ENCODE results near the gene CGB7. TPM values are rescaled to one million over a fixed set of nuclear protein-coding genes. Genes with fewer than 3 reads are reported as not detected.
A peak's percentile ranks its signal among the peaks of the same experiment; 100 is the strongest.

Gene CGB7
- under 1 TPM in 1 of 4 donors, not detected in 3; 0.20 TPM for total RNA-seq

- no peaks in the 10 kb centered on the region for H3K36me3 ChIP-seq
- no peaks in the 10 kb centered on the region for H3K9me3 ChIP-seq
- intact Hi-C loops (cut with DNase I; ENCODE audit: low total_unique reads) (no loop called here), in situ Hi-C loops (cut with MboI; ENCODE audit: low pct_ligation_motif_present in 1 of 4, low pct_unique_long_range_greater_than_20kb in 1 of 4, low sequenced_read_pairs in 3 of 4) (no loop called here)
- H3K4me1 ChIP-seq, result peaks cover 9 to 25% (median 18%) of the 10 kb centered on the region in 4 donors
- 13% methylated on average over 32 of the region's 38 CpGs; no CpG with 5 or more reads in 1 of the 2 donors for WGBS, 2 donors (ENCODE audit: low coverage in 1 of 2)
- H3K27me3 ChIP-seq, result peaks cover 65% of the 10 kb centered on the region
- TF ChIP-seq EP300 (IDR thresholded peaks at IDR 0.05; ENCODE audit: low read depth) (no peak), POLR2AphosphoS5 (IDR thresholded peaks at IDR 0.05) (no peak), POLR2A (IDR thresholded peaks at IDR 0.05) (no peak)
- TF ChIP-seq, protein P1, sequence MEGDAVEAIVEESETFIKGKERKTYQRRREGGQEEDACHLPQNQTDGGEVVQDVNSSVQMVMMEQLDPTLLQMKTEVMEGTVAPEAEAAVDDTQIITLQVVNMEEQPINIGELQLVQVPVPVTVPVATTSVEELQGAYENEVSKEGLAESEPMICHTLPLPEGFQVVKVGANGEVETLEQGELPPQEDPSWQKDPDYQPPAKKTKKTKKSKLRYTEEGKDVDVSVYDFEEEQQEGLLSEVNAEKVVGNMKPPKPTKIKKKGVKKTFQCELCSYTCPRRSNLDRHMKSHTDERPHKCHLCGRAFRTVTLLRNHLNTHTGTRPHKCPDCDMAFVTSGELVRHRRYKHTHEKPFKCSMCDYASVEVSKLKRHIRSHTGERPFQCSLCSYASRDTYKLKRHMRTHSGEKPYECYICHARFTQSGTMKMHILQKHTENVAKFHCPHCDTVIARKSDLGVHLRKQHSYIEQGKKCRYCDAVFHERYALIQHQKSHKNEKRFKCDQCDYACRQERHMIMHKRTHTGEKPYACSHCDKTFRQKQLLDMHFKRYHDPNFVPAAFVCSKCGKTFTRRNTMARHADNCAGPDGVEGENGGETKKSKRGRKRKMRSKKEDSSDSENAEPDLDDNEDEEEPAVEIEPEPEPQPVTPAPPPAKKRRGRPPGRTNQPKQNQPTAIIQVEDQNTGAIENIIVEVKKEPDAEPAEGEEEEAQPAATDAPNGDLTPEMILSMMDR (IDR thresholded peaks at IDR 0.05), result no peak
- peak within 1 kb of the TSS; percentile 9 to 52 (median 38) for H3K4me3 ChIP-seq
- DNase-seq, result peak; percentile 79
- H3K27ac ChIP-seq, result no peak within 1 kb of the TSS
Observed at GRCh38 chr19:49057636-49058234, at the start of gene CGB7. Gene CGB7, minus strand, starts transcription at chr19:49057749. Its CDS starts 2,374 bp downstream, at chr19:49055375.

DNA sequence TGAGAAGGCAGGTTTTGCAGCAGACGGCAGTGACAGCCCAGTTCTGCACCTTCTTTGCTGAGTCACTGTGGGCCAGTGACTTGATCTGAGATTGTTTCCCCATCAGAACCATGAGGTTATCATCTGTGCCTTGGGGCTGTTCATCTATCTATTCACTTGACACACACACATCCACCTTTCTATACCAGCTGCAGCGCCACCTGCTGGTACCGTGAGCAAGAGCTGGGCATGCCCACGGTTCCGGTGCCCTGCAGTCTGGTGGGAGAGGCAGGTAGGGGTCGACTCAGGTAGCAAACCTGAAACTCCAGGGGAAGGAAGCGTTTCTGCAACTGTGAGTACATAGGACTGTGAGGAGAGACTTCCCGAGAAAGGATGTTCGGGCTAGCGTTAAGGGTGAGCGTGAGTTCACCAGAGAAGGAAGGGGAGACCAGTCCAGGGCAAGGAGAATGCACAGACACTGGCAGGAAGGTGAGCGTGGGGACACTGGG is 49.1 kb upstream of the CGB7 start:
- DNase-seq, result peak; percentile 61
- Histone ChIP-seq H3K27me3 (no peaks in the 10 kb centered on the region), H3K27ac (no peak overlapping the region), H3K36me3 (peaks cover 0 to 48% (median 15%) of the 10 kb centered on the region in 4 donors), H3K9me3 (no peaks in the 10 kb centered on the region), H3K4me1 (peaks cover 0 to 4% (median 0%) of the 10 kb centered on the region in 4 donors), H3K4me3 (no peak overlapping the region)
- in situ Hi-C loops (cut with MboI; ENCODE audit: low pct_ligation_motif_present in 1 of 4, low pct_unique_long_range_greater_than_20kb in 1 of 4, low sequenced_read_pairs in 3 of 4) (no loop called here), intact Hi-C loops (cut with DNase I; ENCODE audit: low total_unique reads) (no loop called here)
- 40 to 62% methylated on average over 1 to 12 of the region's 12 CpGs for WGBS, 2 donors (ENCODE audit: low coverage in 1 of 2)
- TF ChIP-seq EP300 (IDR thresholded peaks at IDR 0.05; ENCODE audit: low read depth), result no peak
- TF ChIP-seq POLR2A (IDR thresholded peaks at IDR 0.05), result no peak
- TF ChIP-seq POLR2AphosphoS5 (IDR thresholded peaks at IDR 0.05), result no peak
- TF ChIP-seq, protein P1 (IDR thresholded peaks at IDR 0.05), result peak; percentile 71 to 82 (median 76)

GRCh38 chr19:49104229-49104864 is 46.8 kb upstream of the CGB7 start:
- in situ Hi-C loops (cut with MboI; ENCODE audit: low pct_ligation_motif_present in 1 of 4, low pct_unique_long_range_greater_than_20kb in 1 of 4, low sequenced_read_pairs in 3 of 4), result no loop called here
- H3K27me3 ChIP-seq, result no peaks in the 10 kb centered on the region
- no peaks in the 10 kb centered on the region for H3K9me3 ChIP-seq
- intact Hi-C loops (cut with DNase I; ENCODE audit: low total_unique reads), result no loop called here
- peaks cover 0 to 66% (median 22%) of the 10 kb centered on the region in 4 donors for H3K36me3 ChIP-seq
- H3K4me1 ChIP-seq, result no peaks in the 10 kb centered on the region
- TF ChIP-seq POLR2AphosphoS5 (IDR thresholded peaks at IDR 0.05) (no peak), EP300 (IDR thresholded peaks at IDR 0.05; ENCODE audit: low read depth) (no peak), POLR2A (IDR thresholded peaks at IDR 0.05) (no peak)
- TF ChIP-seq, protein P1 (IDR thresholded peaks at IDR 0.05), result no peak
- no peak overlapping the region for H3K4me3 ChIP-seq
- DNase-seq, result no peak
- 74% methylated on average over 27 of the region's 30 CpGs; no CpG with 5 or more reads in 1 of the 2 donors for WGBS, 2 donors (ENCODE audit: low coverage in 1 of 2)
- H3K27ac ChIP-seq, result no peak overlapping the region

- H3K9me3 ChIP-seq, result no peaks in the 10 kb centered on the region
- no peak overlapping the region for H3K27ac ChIP-seq
- no peaks in the 10 kb centered on the region for H3K4me1 ChIP-seq
- no peak for DNase-seq
- TF ChIP-seq POLR2A (IDR thresholded peaks at IDR 0.05) (no peak), EP300 (IDR thresholded peaks at IDR 0.05; ENCODE audit: low read depth) (no peak), POLR2AphosphoS5 (IDR thresholded peaks at IDR 0.05) (no peak)
- TF ChIP-seq, protein P1 (IDR thresholded peaks at IDR 0.05), result no peak
- H3K36me3 ChIP-seq, result peaks cover 0 to 73% (median 27%) of the 10 kb centered on the region in 4 donors
- no peak overlapping the region for H3K4me3 ChIP-seq
- WGBS, 2 donors (ENCODE audit: low coverage in 1 of 2), result 89% methylated on average over 33 of the region's 33 CpGs; no CpG with 5 or more reads in 1 of the 2 donors
- no peaks in the 10 kb centered on the region for H3K27me3 ChIP-seq
- intact Hi-C loops (cut with DNase I; ENCODE audit: low total_unique reads) (no loop called here), in situ Hi-C loops (cut with MboI; ENCODE audit: low pct_ligation_motif_present in 1 of 4, low pct_unique_long_range_greater_than_20kb in 1 of 4, low sequenced_read_pairs in 3 of 4) (no loop called here)
Observed at GRCh38 chr19:49103331-49104085, 46.0 kb upstream of the CGB7 start.

Data from transverse colon (tissue), 4 donors.